Omental fat pad (tissue), 4 donors: ENCODE data around the gene HERC3. TPM values are rescaled to one million over a fixed set of nuclear protein-coding genes. Genes with fewer than 3 reads are reported as not detected.

Experiments
- ATAC-seq: fragments of 150-250 bp; one replicate; pipeline ENCODE4 v1.9.1; 2016; ENCODE audit warnings: mild to moderate bottlenecking, moderate library complexity; ENCODE audit not compliant: low FRiP score
- DNase-seq: peaks from one replicate; pipeline ENCODE4 v3.0.0-alpha.2; 2019; ENCODE audit warnings: low spot score
- total RNA-seq, 4 donors: library from RNA; depleted of rRNA; stranded (reverse); fragments of >200 nt; gene quantifications; one replicate each; pipeline ENCODE4 v1.1.0, GENCODE V29; 2016
- TF ChIP-seq, protein P1 (sequence below), 3 donors: fragments of 450-650 bp; IDR thresholded peaks; one replicate each; pipeline ENCODE4 v1.5.1; 2016 to 2017; ENCODE audit warnings: antibody characterized with exemption in 3 of 3, mild to moderate bottlenecking in 3 of 3, moderate library complexity in 2 of 3

Gene HERC3
- total RNA-seq, 4 donors from 2014 or later: 21.3 to 48.7 (median 33.6) TPM

DNA sequence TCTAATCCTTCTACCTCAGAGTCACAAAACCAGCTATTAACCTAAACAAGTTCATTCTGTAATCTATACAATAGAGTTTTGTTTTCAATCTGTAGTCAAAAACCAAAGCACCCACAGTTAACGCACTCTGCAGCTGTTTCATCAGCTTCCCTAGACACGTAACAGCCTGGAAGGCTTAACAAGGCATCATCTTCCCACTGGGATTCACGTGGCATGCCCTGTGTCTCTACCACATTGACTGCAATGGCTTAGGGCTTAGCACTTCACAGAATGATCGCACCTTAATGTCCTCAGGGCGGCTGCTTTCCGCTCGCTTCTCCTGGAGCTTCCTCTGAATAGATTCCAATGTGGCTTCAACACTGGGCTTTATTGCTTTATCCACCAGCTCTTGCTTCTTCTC lies 155.1 kb downstream of the HERC3 start:
- TF ChIP-seq, protein P1, sequence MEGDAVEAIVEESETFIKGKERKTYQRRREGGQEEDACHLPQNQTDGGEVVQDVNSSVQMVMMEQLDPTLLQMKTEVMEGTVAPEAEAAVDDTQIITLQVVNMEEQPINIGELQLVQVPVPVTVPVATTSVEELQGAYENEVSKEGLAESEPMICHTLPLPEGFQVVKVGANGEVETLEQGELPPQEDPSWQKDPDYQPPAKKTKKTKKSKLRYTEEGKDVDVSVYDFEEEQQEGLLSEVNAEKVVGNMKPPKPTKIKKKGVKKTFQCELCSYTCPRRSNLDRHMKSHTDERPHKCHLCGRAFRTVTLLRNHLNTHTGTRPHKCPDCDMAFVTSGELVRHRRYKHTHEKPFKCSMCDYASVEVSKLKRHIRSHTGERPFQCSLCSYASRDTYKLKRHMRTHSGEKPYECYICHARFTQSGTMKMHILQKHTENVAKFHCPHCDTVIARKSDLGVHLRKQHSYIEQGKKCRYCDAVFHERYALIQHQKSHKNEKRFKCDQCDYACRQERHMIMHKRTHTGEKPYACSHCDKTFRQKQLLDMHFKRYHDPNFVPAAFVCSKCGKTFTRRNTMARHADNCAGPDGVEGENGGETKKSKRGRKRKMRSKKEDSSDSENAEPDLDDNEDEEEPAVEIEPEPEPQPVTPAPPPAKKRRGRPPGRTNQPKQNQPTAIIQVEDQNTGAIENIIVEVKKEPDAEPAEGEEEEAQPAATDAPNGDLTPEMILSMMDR (IDR thresholded peaks at IDR 0.05): no peak
- ATAC-seq (no peak), DNase-seq (no peak)

DNA sequence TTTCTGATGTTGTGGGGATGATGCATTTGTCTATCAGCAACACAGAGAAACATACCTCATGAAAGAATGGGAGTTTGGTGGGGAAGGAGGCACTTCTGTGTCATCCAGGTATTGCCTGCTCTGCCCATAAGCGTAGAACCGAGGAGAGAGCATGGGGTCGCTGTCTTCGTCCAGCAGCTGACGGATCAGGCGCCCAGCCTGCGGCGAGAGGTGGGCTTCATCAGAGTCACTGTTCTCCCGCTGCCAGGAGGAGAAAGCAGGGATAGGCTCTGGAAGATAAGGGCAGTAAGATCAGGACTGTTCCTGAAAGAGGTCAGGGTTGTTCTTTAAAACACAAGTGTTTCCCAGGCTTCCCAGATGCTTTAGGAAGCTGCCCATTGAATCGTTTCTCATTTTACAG lies 158.1 kb downstream of the HERC3 start:
- no peak for ATAC-seq
- TF ChIP-seq, protein P1 (IDR thresholded peaks at IDR 0.05): no peak
- no peak for DNase-seq

DNA sequence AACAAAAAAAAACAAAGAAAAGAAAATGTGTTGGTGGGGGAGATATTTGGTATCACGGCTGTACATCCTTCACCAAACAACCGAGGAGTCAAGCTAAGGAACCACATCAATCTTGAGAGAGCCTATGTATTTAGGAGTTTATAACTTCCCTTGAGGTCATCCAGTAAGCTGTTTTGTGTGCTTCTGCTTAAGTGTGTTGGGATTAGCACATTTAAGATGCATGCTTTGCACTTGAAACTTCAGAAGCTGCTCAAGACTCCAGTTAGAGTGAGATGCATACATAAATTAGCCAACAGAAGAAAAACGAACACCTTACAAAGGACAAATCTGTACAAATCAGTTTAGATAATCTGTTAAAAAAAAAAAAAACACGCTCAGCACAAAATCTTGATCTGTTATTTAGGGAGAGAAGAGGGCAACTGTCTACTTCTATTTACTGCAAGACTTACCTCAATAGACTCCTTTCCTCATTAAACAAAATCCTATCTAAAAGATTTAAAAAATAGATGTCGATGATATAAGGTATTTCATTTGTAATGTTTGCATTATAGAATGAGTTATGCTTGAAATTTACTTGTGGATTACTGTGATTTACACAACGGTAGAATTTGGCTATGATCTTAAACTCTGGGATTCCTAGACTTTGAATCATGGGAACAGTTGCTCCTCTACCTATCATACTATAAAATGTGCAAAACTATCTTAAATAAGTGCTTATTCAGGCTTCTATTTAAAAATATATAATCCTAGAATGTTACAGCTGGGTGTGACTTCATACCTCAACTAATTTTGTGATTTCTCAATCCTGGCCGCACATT lies 159.2 kb downstream of the HERC3 start:
- TF ChIP-seq, protein P1 (IDR thresholded peaks at IDR 0.05): no peak
- DNase-seq (no peak), ATAC-seq (no peak)

- ATAC-seq (no peak), DNase-seq (no peak)
- TF ChIP-seq, protein P1 (IDR thresholded peaks at IDR 0.05): no peak
Measured at GRCh38 chr4:88752076-88752463, 159.8 kb downstream of the HERC3 start.

GRCh38 chr4:88752754-88753153 lies 160.5 kb downstream of the HERC3 start:
- TF ChIP-seq, protein P1 (IDR thresholded peaks at IDR 0.05): no peak
- DNase-seq (no peak), ATAC-seq (no peak)

DNA sequence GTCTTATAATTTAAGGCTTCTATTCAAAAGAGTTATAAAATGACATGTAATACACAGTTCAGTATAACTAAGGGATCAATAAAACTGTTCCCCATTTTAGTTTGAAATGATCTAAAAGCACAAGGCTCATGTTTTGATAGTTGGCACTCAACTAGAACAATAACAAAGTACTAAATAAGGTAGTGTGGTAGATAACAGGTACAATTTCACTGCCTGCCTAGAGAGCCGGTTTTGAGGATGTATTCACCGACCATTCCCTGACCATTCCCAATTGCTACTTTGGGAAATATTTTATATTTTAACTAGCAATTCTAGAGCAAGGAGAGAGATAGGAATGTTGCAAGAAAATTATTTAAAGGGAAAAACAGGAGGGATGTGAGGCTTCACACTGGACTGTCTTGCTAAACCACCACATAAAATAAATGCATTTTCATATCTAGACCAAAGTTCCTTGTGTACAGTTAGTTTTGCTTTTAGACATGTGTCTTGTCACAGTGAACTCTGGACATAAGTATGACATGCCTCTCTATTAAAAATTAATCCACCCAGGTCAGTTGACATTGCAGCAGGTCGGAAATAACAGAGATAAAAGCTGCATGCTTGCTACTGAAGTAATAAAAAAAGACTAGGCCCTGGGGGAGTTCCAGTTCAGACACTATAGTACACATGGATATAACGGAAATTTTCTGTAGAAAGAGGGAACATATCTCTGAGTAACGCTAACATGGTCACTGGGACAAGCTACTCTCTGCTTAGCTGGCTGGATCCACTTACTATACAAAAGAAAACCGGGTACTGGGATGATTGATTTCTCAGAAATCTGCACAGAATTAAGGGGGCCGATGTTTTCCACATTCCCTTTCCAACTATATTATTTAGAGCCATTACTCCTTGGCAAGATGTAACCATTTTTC lies 161.6 kb downstream of the HERC3 start:
- DNase-seq (no peak), ATAC-seq (no peak)
- TF ChIP-seq, protein P1 (IDR thresholded peaks at IDR 0.05): no peak
